GM19372 (cell line): ENCODE data around the gene COL16A1.
"Not testable (repeated sequence)": the region's sequence is repeated elsewhere in the genome, so short reads cannot be mapped to it uniquely, and the experiment has no call there.

Experiments
- ATAC-seq: cut with Tn5 transposase; IDR thresholded peaks from one replicate; pipeline ENCODE4 v1.9.1; 2021; ENCODE audit warnings: mild to moderate bottlenecking, low read depth, moderate library complexity; ENCODE audit not compliant: unreplicated experiment

COL16A1 gene

GRCh38 chr1:31707711-31708110, 3.9 kb upstream of the COL16A1 start:
- ATAC-seq, result no peak

- not testable (repeated sequence) for ATAC-seq
These were observed 3.3 kb upstream of the COL16A1 start for GRCh38 chr1:31707059-31707600.

- ATAC-seq, result no peak
These were observed 2.7 kb upstream of the COL16A1 start for GRCh38 chr1:31706384-31707058.

DNA sequence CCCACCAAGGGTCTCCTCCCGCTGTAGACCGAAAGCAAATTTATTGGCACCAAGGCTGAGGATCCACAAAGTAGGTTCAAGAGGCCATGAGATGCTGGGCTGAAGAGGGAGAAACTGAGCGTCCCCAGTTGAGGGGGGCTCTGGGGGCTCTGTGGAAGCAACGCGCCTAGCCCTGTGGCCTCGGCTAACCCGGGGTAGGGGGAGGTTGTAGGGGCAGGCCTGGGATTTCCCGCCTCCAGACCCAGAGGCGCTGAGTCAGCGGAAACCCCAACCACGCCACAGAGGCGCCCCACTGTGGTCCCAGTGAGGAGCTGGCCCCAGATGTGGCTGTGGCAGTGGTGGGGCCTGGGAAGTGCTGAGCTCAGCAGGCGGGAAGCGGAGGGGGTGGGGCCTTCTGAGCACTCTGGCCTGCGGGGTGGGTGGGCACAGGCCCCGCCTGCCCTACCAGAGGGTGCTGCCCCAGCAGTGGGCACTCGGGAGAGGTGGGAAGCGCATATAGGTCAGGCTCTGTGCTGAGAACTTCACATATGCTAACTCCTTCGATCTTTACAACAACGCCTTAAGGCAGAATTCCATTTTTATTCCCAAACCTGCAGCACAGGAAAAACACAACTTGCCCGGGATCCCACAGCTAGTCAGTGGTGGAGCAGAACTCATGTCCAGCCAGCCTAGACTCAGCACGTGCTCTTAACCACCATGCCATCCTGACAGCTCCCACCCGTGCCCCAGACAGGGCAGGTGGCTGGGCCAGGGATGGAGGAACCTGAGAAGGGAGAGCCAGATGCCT, 1.5 kb upstream of the COL16A1 start:
- ATAC-seq, result no peak

GRCh38 chr1:31704271-31705079, 658 bp upstream of the COL16A1 start:
- ATAC-seq, result no peak

DNA sequence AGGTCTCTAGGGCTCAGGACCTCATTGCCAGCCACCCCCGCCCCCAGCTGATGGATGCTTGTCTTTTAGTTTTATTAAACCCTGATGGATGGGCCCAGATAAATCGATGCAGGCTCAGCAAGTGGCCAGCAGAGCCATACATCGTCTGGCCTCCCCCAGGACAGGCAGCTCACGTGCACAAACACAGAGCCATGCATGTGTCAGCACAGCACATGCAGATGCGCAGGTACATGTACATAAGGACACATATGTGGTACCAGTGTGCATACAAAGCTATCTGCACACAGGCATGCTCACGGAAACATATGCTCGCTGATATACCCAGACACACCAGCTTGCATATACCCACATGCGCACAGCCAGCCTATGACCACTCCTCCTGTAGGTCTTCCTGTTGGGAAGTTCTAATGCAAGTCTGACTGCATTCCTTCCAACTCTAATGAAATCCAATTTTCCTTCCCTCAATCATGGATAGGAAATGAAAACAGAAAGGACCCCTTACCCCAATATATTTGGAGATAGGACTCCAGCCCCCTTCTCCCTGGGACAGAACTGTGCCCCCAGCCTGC, 897 bp downstream of the COL16A1 start:
- no peak for ATAC-seq

DNA sequence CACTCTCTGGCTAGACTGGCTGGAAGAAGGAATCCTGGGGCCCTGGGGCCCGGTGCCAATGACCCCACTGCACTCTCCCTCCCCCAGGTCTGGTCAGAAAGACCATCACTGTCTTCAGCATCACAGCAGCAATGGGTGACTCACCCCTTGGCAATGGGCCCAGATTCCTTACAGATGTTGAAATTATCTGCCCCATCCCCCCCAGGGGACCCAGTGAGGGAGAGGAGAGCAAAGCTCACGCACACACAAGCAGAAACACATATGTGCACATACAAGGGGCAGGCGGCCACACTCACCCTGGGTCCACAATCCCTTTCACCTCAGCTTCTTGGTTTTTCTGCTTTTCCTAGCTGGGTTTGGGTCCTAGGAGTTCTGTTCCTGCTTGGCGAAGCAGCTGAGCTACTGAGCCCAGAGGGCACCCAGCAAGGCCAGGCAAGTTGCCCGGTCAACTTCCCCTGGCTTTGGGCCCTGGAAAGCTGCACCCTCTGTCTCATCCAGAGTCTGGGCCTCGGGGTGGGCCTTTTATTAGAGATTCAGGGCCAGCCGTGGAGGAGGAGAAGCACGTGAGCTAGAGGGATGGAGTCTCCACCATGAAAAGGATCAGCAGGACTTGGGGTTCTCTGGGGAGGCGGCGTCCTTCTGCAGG, 2.6 kb downstream of the COL16A1 start:
- ATAC-seq, result no peak

DNA sequence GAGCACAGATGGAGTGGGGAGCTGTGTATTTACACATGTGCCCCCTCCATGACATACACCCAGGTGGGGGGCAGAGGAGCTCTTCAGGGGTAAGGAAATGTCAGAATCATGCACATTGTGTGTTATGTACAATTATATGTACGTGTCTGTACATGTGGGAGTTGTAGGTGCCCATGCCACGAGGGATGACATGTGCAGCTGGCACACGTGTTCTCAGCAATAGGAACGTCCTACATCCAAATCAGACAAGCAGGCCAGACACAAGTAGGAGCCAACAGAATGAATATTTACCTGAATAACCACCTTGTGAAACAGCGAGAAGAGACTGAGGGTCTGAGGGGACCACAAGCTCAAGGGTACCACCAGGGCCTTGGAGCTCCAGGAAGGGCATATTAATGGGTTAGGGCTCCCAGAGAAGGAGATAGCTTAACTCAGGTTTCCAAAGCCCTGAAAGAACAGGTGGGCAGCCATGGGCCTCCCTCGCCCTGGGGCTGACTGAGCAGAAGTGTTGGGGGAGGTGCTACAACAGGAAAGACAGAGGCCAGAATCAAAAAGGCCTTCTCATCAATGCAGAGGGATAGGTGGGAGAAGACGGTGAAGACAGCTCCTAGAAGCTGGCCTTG, 3.2 kb downstream of the COL16A1 start:
- no peak for ATAC-seq

DNA sequence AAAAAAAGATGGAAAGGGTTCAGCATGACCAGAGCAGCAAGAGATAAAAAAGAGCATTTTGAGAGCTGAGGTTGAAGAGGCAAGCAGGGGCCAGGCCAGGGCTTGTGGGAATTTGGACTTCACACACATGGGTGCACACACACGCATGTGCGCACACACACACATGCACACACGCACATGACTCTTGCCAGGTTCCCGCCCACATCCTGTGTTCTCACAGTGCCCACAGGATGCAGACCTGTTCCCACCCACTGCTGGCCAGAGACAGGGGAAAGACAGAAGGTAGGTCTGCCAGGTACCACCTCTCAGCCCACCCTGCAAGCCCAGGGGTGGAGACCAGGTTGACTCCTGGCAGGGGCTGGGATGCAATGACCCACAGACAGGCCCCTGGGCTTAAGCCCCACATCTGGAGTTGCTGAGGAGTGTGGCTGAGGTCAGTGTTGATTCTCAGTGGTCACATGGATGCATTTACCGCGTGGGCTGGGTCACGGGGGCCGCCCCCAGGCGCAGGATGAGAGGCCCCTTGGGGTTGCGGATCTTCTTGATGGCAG, 4.4 kb downstream of the COL16A1 start:
- no peak for ATAC-seq

- no peak for ATAC-seq
These were observed 6.3 kb downstream of the COL16A1 start for GRCh38 chr1:31697369-31697984.

- ATAC-seq, result no peak
These were observed 7.6 kb downstream of the COL16A1 start for GRCh38 chr1:31696242-31696641.

DNA sequence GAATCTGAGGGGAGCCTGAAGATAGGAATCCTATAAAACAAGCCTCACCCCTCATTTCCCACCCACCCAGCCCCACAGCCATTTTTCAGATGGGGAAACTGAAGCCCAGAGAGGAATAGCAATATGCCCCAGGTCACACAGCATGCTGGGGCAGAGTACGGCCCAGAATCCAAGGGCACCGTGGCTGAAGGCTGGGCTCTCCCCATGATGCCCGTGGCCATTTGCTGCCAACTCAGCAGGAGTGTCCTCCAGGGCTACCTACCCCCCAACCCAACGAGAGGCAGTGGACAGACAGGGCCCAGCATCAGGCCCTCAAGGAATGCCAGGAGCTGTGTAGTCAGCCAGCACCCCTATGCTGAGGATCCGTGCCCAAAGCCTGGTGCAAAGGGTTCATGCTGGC, 8.5 kb downstream of the COL16A1 start:
- no peak for ATAC-seq

- no peak for ATAC-seq
These were observed 8.9 kb downstream of the COL16A1 start for GRCh38 chr1:31694964-31695313.

DNA sequence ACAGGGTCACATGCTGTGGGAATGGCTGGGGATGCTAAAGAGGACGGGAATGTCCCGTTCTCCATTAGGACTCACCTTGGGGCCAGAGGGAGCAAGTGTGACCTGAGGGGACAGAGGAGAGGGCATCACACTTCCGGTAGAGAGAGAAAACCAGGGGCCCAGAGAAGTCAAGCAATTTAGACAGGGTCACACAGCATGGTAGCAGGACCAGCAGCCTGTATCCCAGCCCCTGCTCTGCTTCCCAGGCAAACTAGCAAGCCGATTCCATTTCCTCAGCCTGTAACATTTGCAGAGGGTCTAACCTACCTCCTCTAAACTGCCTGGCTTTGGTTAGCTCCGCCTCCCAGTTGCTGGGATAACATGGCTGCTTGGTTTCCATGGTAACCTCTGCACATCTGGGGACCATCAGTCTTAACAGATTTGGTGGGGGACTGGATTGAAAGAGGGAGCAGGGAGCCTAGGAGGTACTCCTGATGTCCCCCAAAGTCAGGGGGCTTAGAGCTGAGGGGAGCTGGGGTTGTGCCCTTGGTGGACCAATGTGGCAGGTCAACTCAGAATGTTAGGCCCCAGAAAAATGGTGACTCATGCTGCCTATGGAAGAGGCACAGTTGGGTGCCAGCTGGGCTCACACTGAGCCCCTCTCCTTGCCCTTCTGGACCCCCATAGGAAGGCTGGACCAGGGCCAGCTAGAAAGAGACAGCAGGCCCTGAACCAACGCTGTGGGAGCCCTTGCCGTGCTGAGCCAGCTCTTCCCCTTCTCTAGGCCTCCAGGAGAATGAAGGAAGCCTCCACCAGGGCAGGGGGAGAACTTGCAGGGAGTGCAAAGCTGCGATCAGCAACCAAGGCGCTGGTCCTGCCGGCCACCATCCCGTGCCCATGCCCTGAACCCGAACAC, 9.5 kb downstream of the COL16A1 start:
- no peak for ATAC-seq

GRCh38 chr1:31693231-31693630, 10.6 kb downstream of the COL16A1 start:
- no peak for ATAC-seq

GRCh38 chr1:31691951-31692350, 11.9 kb downstream of the COL16A1 start:
- ATAC-seq, result no peak

DNA sequence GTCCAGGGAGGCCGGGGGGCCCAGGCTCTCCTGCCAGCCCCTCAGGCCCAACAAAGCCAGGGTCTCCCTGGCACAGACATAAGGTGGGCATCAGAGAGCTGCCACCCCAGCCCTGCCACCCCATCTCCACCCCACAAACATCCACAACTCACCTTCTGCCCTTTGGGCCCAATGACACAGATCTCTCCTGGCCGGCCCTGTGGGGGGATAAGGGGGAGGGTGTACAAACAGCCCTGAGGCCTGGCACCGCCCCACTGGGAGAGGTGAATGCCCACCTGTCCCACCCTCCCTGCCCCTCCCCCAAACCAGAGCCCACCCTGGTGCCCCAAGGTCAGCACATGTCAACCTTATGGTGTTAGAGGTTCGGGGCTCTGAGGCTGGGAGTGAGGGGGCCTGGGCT, 12.4 kb downstream of the COL16A1 start:
- no peak for ATAC-seq

DNA sequence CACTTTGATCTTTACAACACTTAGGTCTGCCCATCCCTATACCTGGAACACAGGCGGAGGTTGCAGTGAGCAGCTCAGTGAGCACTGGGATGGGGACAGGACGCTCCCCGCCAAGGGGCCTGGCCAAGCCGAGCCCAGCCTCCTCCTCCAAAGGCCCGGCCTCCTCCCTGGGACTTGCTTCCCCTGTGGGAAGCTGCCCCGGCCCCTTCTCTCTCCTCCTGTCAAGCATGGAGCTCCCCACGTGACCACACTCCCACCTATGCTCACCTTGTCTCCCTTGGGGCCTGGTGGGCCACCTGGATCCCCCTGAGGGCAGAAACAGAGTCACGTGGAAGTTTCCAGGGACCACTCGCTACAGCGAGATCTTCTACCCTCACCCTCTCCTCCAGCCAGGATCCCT, 12.9 kb downstream of the COL16A1 start:
- no peak for ATAC-seq
